Measurements from ENCODE around the gene IL15RA. TPM values are rescaled to one million over a fixed set of nuclear protein-coding genes. Genes with fewer than 3 reads are reported as not detected.

The IL15RA gene
- total RNA-seq, 1 donor from 2014 or later, result 3.1 TPM

DNA sequence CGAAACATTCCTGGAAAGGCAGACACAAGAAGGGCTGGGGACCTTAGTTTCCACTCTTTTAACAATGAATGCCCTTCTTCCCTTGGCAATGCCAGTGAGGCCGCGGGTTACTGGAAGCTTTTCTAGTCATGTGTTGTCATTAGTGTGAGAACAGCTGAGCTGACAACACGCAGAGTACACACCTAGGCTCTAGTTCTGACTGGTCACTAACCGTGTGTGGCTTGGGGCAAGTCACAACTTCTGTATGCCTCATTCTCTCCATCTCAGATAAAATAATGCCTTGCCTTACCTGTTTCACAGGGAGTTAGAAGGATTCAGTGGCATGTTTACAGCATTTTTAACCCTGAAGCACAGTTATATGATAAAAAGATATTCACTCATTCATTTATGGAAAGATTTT is 55.6 kb downstream of the IL15RA start:
- no peak overlapping the region for H3K27ac ChIP-seq (ENCODE audit: low read depth, low read length)
- Mint-ChIP-seq H3K27ac (ENCODE audit: unreplicated experiment) (no peak overlapping the region), H3K36me3 (ENCODE audit: low read depth, unreplicated experiment) (peaks cover 31% of the 10 kb centered on the region), H3K4me3 (ENCODE audit: unreplicated experiment) (no peak overlapping the region), H3K4me1 (ENCODE audit: low read depth, unreplicated experiment) (no peaks in the 10 kb centered on the region), H3K27me3 (ENCODE audit: low read depth, unreplicated experiment) (no peaks in the 10 kb centered on the region), H3K9me3 (ENCODE audit: unreplicated experiment) (no peaks in the 10 kb centered on the region)
- no peak overlapping the region for H3K4me2 ChIP-seq (ENCODE audit: low read length)
- no peak overlapping the region for H3K4me3 ChIP-seq (ENCODE audit: insufficient read depth, low read depth, low read length)
- peaks cover 69% of the 10 kb centered on the region for H3K36me3 ChIP-seq (ENCODE audit: insufficient read depth, low read length)
- no peak overlapping the region for H3K9ac ChIP-seq (ENCODE audit: low read length)
- H3K4me1 ChIP-seq (ENCODE audit: insufficient read depth, low read length), result peaks cover 3% of the 10 kb centered on the region
- FAIRE-seq (no peak), DNase-seq (ENCODE audit: low read depth) (no peak)
- peaks cover 3% of the 10 kb centered on the region for H4K20me1 ChIP-seq (ENCODE audit: insufficient read depth, low read length)
- no peak overlapping the region for H2AFZ ChIP-seq (ENCODE audit: low read depth, low read length)
- no peaks in the 10 kb centered on the region for H3K79me2 ChIP-seq (ENCODE audit: insufficient read depth, low read length)
- TF ChIP-seq, protein P1, sequence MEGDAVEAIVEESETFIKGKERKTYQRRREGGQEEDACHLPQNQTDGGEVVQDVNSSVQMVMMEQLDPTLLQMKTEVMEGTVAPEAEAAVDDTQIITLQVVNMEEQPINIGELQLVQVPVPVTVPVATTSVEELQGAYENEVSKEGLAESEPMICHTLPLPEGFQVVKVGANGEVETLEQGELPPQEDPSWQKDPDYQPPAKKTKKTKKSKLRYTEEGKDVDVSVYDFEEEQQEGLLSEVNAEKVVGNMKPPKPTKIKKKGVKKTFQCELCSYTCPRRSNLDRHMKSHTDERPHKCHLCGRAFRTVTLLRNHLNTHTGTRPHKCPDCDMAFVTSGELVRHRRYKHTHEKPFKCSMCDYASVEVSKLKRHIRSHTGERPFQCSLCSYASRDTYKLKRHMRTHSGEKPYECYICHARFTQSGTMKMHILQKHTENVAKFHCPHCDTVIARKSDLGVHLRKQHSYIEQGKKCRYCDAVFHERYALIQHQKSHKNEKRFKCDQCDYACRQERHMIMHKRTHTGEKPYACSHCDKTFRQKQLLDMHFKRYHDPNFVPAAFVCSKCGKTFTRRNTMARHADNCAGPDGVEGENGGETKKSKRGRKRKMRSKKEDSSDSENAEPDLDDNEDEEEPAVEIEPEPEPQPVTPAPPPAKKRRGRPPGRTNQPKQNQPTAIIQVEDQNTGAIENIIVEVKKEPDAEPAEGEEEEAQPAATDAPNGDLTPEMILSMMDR (IDR thresholded peaks at IDR 0.05; ENCODE audit: insufficient read depth, low read depth, low read length), result no peak
- no peak for TF ChIP-seq EZH2 (IDR thresholded peaks at IDR 0.05; ENCODE audit: insufficient read depth, low read length)
- no peaks in the 10 kb centered on the region for H3K9me3 ChIP-seq (ENCODE audit: insufficient read depth, low read depth, low read length)
- H3K27me3 ChIP-seq (ENCODE audit: insufficient read depth, low read length), result no peaks in the 10 kb centered on the region

- Histone ChIP-seq H3K4me3 (ENCODE audit: insufficient read depth, low read depth, low read length) (no peak overlapping the region), H3K36me3 (ENCODE audit: insufficient read depth, low read length) (peaks cover 73% of the 10 kb centered on the region), H2AFZ (ENCODE audit: low read depth, low read length) (no peak overlapping the region), H3K9ac (ENCODE audit: low read length) (no peak overlapping the region), H4K20me1 (ENCODE audit: insufficient read depth, low read length) (peaks cover 3% of the 10 kb centered on the region), H3K79me2 (ENCODE audit: insufficient read depth, low read length) (no peaks in the 10 kb centered on the region), H3K27me3 (ENCODE audit: insufficient read depth, low read length) (no peaks in the 10 kb centered on the region), H3K9me3 (ENCODE audit: insufficient read depth, low read depth, low read length) (no peaks in the 10 kb centered on the region), H3K27ac (ENCODE audit: low read depth, low read length) (no peak overlapping the region), H3K4me2 (ENCODE audit: low read length) (no peak overlapping the region), H3K4me1 (ENCODE audit: insufficient read depth, low read length) (no peaks in the 10 kb centered on the region)
- TF ChIP-seq, protein P1 (IDR thresholded peaks at IDR 0.05; ENCODE audit: insufficient read depth, low read depth, low read length), result no peak
- no peaks in the 10 kb centered on the region for H3K27me3 Mint-ChIP-seq (ENCODE audit: low read depth, unreplicated experiment)
- FAIRE-seq (no peak), DNase-seq (ENCODE audit: low read depth) (no peak)
- H3K9me3 Mint-ChIP-seq (ENCODE audit: unreplicated experiment), result no peaks in the 10 kb centered on the region
- no peak overlapping the region for H3K4me3 Mint-ChIP-seq (ENCODE audit: unreplicated experiment)
- H3K36me3 Mint-ChIP-seq (ENCODE audit: low read depth, unreplicated experiment), result peaks cover 33% of the 10 kb centered on the region
- H3K27ac Mint-ChIP-seq (ENCODE audit: unreplicated experiment), result no peak overlapping the region
- no peaks in the 10 kb centered on the region for H3K4me1 Mint-ChIP-seq (ENCODE audit: low read depth, unreplicated experiment)
Measured at GRCh38 chr10:5919568-5919967, 57.8 kb downstream of the IL15RA start.

- Histone ChIP-seq H3K27ac (ENCODE audit: low read depth, low read length) (no peak overlapping the region), H3K9ac (ENCODE audit: low read length) (no peak overlapping the region), H3K4me1 (ENCODE audit: insufficient read depth, low read length) (no peaks in the 10 kb centered on the region), H4K20me1 (ENCODE audit: insufficient read depth, low read length) (peaks cover 3% of the 10 kb centered on the region), H3K36me3 (ENCODE audit: insufficient read depth, low read length) (peaks cover 73% of the 10 kb centered on the region), H3K9me3 (ENCODE audit: insufficient read depth, low read depth, low read length) (no peaks in the 10 kb centered on the region), H3K4me3 (ENCODE audit: insufficient read depth, low read depth, low read length) (no peak overlapping the region), H3K27me3 (ENCODE audit: insufficient read depth, low read length) (no peaks in the 10 kb centered on the region), H3K79me2 (ENCODE audit: insufficient read depth, low read length) (no peaks in the 10 kb centered on the region), H2AFZ (ENCODE audit: low read depth, low read length) (no peak overlapping the region), H3K4me2 (ENCODE audit: low read length) (no peak overlapping the region)
- H3K36me3 Mint-ChIP-seq (ENCODE audit: low read depth, unreplicated experiment), result peaks cover 34% of the 10 kb centered on the region
- H3K9me3 Mint-ChIP-seq (ENCODE audit: unreplicated experiment), result no peaks in the 10 kb centered on the region
- DNase-seq (ENCODE audit: low read depth), result no peak
- no peaks in the 10 kb centered on the region for H3K27me3 Mint-ChIP-seq (ENCODE audit: low read depth, unreplicated experiment)
- no peak for TF ChIP-seq EZH2 (IDR thresholded peaks at IDR 0.05; ENCODE audit: insufficient read depth, low read length)
- TF ChIP-seq, protein P1 (IDR thresholded peaks at IDR 0.05; ENCODE audit: insufficient read depth, low read depth, low read length), result no peak
- FAIRE-seq, result no peak
- no peak overlapping the region for H3K27ac Mint-ChIP-seq (ENCODE audit: unreplicated experiment)
- H3K4me3 Mint-ChIP-seq (ENCODE audit: unreplicated experiment), result no peak overlapping the region
- no peaks in the 10 kb centered on the region for H3K4me1 Mint-ChIP-seq (ENCODE audit: low read depth, unreplicated experiment)
Measured at GRCh38 chr10:5918763-5919162, 58.6 kb downstream of the IL15RA start.
